Measurements from ENCODE around the gene CDK3.
"Not testable (repeated sequence)": the region's sequence is repeated elsewhere in the genome, so short reads cannot be mapped to it uniquely, and the experiment has no call there.

The CDK3 gene

DNA sequence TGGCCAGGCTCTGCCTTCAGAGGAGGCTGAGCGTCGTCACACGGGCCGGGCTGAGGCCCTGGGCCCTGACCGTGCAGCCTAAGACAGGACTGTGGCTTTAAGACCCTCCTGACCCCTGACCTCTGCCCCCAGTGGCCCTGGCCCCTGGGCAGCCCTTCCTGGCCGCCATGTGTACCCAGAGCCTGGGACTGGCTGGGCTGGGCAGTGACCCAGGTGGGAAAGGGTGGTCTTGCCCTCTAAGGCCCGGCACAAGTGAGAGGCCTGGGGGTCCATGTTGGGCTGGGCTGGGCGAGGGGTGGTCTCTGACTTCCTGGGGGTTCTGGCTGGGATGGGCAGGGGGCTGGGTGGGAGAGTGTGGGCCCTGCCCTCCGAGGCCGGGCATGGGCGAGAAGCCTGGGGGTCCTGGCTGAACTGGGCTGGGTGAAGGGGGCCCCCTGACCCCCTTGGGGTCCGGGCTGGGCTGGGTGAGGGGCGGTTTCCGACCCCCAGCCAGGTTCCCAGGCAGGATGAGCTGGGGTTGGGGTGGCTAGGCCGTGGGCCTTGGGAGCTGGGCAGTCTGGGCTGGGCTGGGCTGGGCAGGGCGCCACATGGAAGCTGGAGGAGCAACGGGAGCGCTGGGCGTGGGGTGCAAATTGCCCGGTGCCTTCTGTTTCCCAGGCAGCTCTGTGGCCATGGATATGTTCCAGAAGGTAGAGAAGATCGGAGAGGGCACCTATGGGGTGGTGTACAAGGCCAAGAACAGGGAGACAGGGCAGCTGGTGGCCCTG lies at the start of gene CDK3:
CDK3 (plus strand) TSS at position 101 of the 767 bp plus-strand sequence; CDS start at position 672, 571 bp downstream.
- peaks cover 0 to 19% (median 7%) of the 10 kb centered on the region in 5 donors for H3K36me3 ChIP-seq (ENCODE audit: control insufficient read depth in 5 of 5, insufficient read depth in 5 of 5, low read length in 5 of 5)
- H3K4me3 ChIP-seq (ENCODE audit: low read depth in 1 of 5, low read length in 5 of 5) = no peak within 1 kb of the TSS
- no peaks in the 10 kb centered on the region for H3K9me3 ChIP-seq (ENCODE audit: control insufficient read depth in 5 of 5, low read length in 5 of 5)
- H3K27ac ChIP-seq (ENCODE audit: low read depth, low read length) = peak within 1 kb of the TSS; percentile 37
- H3K4me1 ChIP-seq (ENCODE audit: control insufficient read depth in 5 of 5, insufficient read depth in 5 of 5, low read length in 5 of 5) = peaks cover 0 to 68% (median 51%) of the 10 kb centered on the region in 5 donors
- H3K27me3 ChIP-seq (ENCODE audit: control insufficient read depth in 5 of 5, insufficient read depth in 4 of 5, low read length in 5 of 5) = no peaks in the 10 kb centered on the region
- H3K9ac ChIP-seq (ENCODE audit: low read length in 5 of 5) = peak within 1 kb of the TSS in 2 of 5 donors; percentile 13 to 47

GRCh38 chr17:75950855-75951554 lies 49.6 kb upstream of the CDK3 start:
- Histone ChIP-seq H3K36me3 (ENCODE audit: control insufficient read depth in 5 of 5, insufficient read depth in 5 of 5, low read length in 5 of 5) (peaks cover 40 to 98% (median 77%) of the 10 kb centered on the region in 5 donors), H3K4me1 (ENCODE audit: control insufficient read depth in 5 of 5, insufficient read depth in 5 of 5, low read length in 5 of 5) (peaks cover 0 to 11% (median 8%) of the 10 kb centered on the region in 5 donors), H3K9ac (ENCODE audit: low read length in 5 of 5) (no peak overlapping the region), H3K9me3 (ENCODE audit: control insufficient read depth in 5 of 5, low read length in 5 of 5) (no peaks in the 10 kb centered on the region), H3K27ac (ENCODE audit: low read depth, low read length) (no peak overlapping the region), H3K27me3 (ENCODE audit: control insufficient read depth in 5 of 5, insufficient read depth in 4 of 5, low read length in 5 of 5) (no peaks in the 10 kb centered on the region), H3K4me3 (ENCODE audit: low read depth in 1 of 5, low read length in 5 of 5) (no peak overlapping the region)

DNA sequence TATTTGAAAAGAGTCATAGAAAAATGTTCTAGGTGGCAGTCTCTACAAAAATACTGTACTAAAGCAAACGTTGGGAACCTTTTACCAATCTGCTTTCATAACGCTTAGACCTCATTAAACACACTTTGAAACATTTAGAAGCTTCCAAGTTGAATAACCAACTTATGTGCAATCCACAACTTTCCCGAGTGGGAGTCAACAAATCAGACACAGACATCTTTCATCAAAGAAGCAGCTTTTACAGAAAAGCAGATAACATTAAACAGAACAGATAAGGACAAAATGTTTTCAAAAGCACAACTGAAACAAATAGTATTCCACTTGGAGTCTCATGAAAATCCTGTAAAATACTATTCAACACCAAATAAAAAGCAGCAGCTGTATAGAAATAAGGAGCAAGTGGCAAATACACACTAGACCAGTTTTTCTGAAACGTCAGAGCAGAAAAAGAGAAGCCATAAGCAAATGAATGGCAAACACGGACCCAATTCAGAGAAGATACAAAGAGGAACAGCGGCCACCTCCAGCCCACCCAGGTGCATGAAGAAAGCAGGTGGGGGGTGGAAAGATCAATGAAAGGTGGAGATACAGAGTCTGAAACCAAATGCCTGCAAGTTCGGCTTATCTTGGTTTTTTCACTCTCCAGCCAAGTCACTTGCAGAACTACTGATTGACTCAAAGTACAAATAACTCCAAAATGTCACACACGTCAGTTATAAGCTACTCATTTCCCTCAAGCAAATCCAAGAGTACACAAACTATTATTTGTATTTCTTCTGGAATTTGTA lies 41.4 kb upstream of the CDK3 start:
- no peaks in the 10 kb centered on the region for H3K9me3 ChIP-seq (ENCODE audit: control insufficient read depth in 5 of 5, low read length in 5 of 5)
- peaks cover 0 to 19% (median 9%) of the 10 kb centered on the region in 5 donors for H3K4me1 ChIP-seq (ENCODE audit: control insufficient read depth in 5 of 5, insufficient read depth in 5 of 5, low read length in 5 of 5)
- no peak overlapping the region for H3K9ac ChIP-seq (ENCODE audit: low read length in 5 of 5)
- peaks cover 12 to 39% (median 28%) of the 10 kb centered on the region in 5 donors for H3K36me3 ChIP-seq (ENCODE audit: control insufficient read depth in 5 of 5, insufficient read depth in 5 of 5, low read length in 5 of 5)
- H3K27ac ChIP-seq (ENCODE audit: low read depth, low read length) = peak overlapping the region; percentile 32
- H3K4me3 ChIP-seq (ENCODE audit: low read depth in 1 of 5, low read length in 5 of 5) = no peak overlapping the region
- no peaks in the 10 kb centered on the region for H3K27me3 ChIP-seq (ENCODE audit: control insufficient read depth in 5 of 5, insufficient read depth in 4 of 5, low read length in 5 of 5)

DNA sequence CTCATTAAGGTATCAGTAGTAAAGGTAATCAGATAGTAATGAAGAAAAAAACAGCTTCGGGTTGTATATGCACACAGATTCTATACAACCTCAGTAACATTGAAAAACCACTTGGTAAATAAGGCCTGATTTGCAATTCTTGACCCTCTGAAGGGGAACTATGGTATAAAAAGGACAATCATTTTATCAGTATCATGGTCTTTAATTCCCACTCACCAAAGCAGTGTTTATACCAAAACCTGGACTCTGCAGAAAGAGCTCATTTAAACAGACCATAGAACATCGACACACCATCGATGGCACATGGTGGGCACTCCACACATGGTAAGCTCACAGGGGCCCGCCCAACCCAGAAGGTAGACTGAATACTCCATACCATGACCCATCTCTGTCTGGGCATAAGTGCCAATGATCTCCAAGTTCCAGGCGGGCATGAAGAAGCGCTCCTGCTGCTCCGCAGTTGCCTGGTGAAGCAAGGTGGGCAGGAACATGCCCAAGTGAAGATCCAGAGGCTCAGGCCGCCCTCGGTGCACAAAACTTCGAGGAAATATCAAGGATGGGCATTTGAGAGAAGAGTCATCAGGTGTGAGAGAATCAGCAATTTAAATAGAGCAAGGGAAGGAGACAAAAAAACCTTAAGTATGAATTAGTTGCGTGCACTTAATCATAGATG lies 40.7 kb upstream of the CDK3 start:
- Histone ChIP-seq H3K9me3 (ENCODE audit: control insufficient read depth in 5 of 5, low read length in 5 of 5) (no peaks in the 10 kb centered on the region), H3K36me3 (ENCODE audit: control insufficient read depth in 5 of 5, insufficient read depth in 5 of 5, low read length in 5 of 5) (peaks cover 12 to 32% (median 25%) of the 10 kb centered on the region in 5 donors), H3K9ac (ENCODE audit: low read length in 5 of 5) (no peak overlapping the region)

GRCh38 chr17:75965468-75965867 lies 35.2 kb upstream of the CDK3 start:
- peaks cover 0 to 12% (median 6%) of the 10 kb centered on the region in 5 donors for H3K36me3 ChIP-seq (ENCODE audit: control insufficient read depth in 5 of 5, insufficient read depth in 5 of 5, low read length in 5 of 5)
- H3K27me3 ChIP-seq (ENCODE audit: control insufficient read depth in 5 of 5, insufficient read depth in 4 of 5, low read length in 5 of 5) = no peaks in the 10 kb centered on the region
- no peak overlapping the region for H3K4me3 ChIP-seq (ENCODE audit: low read depth in 1 of 5, low read length in 5 of 5)
- H3K27ac ChIP-seq (ENCODE audit: low read depth, low read length) = no peak overlapping the region
- no peak overlapping the region for H3K9ac ChIP-seq (ENCODE audit: low read length in 5 of 5)
- H3K4me1 ChIP-seq (ENCODE audit: control insufficient read depth in 5 of 5, insufficient read depth in 5 of 5, low read length in 5 of 5) = peaks cover 0 to 25% (median 21%) of the 10 kb centered on the region in 5 donors
- no peaks in the 10 kb centered on the region for H3K9me3 ChIP-seq (ENCODE audit: control insufficient read depth in 5 of 5, low read length in 5 of 5)

More for the DNA sequence above, 40.7 kb upstream of the CDK3 start:
- Histone ChIP-seq H3K27me3 (ENCODE audit: control insufficient read depth in 5 of 5, insufficient read depth in 4 of 5, low read length in 5 of 5) (no peaks in the 10 kb centered on the region), H3K27ac (ENCODE audit: low read depth, low read length) (peak overlapping the region; percentile 32), H3K4me1 (ENCODE audit: control insufficient read depth in 5 of 5, insufficient read depth in 5 of 5, low read length in 5 of 5) (peaks cover 0 to 24% (median 14%) of the 10 kb centered on the region in 5 donors), H3K4me3 (ENCODE audit: low read depth in 1 of 5, low read length in 5 of 5) (no peak overlapping the region)

GRCh38 chr17:75969044-75969443 lies 31.6 kb upstream of the CDK3 start:
- H3K27ac ChIP-seq (ENCODE audit: low read depth, low read length); H3K27me3 ChIP-seq (ENCODE audit: control insufficient read depth in 5 of 5, insufficient read depth in 4 of 5, low read length in 5 of 5); H3K9ac ChIP-seq (ENCODE audit: low read length in 5 of 5); H3K4me3 ChIP-seq (ENCODE audit: low read depth in 1 of 5, low read length in 5 of 5); H3K9me3 ChIP-seq (ENCODE audit: control insufficient read depth in 5 of 5, low read length in 5 of 5): not testable (repeated sequence)
- Histone ChIP-seq H3K4me1 (ENCODE audit: control insufficient read depth in 5 of 5, insufficient read depth in 5 of 5, low read length in 5 of 5) (peaks cover 0 to 26% (median 23%) of the 10 kb centered on the region in 5 donors), H3K36me3 (ENCODE audit: control insufficient read depth in 5 of 5, insufficient read depth in 5 of 5, low read length in 5 of 5) (peaks cover 11 to 25% (median 22%) of the 10 kb centered on the region in 5 donors)

DNA sequence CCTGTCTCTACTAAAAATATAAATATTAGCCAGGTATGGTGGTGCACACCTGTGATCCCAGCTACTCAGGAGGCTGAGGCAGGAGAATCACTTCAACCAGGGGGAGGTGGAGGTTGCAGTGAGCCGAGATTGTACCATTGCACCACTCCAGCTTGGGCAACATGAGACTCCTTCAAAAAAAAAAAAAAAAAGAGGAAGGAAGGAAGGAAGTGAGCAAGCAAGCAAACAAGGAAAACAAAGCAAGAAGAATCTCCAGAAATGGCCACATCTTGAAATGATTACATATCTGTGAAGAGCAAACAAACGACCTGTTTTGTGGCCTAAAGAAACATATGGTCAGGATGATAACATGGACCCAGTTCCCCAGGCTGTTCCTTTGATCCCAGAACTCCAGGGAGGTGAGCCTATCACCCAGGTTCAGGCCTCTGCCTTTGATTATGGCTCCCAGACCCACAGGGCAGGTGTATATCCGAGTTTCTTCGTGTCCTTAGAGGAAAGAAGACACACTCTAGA lies 30.6 kb upstream of the CDK3 start:
- peaks cover 11 to 25% (median 18%) of the 10 kb centered on the region in 5 donors for H3K36me3 ChIP-seq (ENCODE audit: control insufficient read depth in 5 of 5, insufficient read depth in 5 of 5, low read length in 5 of 5)
- H3K27ac ChIP-seq (ENCODE audit: low read depth, low read length) = peak overlapping the region; percentile 74
- H3K9me3 ChIP-seq (ENCODE audit: control insufficient read depth in 5 of 5, low read length in 5 of 5) = no peaks in the 10 kb centered on the region
- no peaks in the 10 kb centered on the region for H3K27me3 ChIP-seq (ENCODE audit: control insufficient read depth in 5 of 5, insufficient read depth in 4 of 5, low read length in 5 of 5)
- peak overlapping the region in 3 of 5 donors; percentile 17 to 66 (median 26) for H3K9ac ChIP-seq (ENCODE audit: low read length in 5 of 5)
- peaks cover 0 to 22% (median 17%) of the 10 kb centered on the region in 5 donors for H3K4me1 ChIP-seq (ENCODE audit: control insufficient read depth in 5 of 5, insufficient read depth in 5 of 5, low read length in 5 of 5)
- no peak overlapping the region for H3K4me3 ChIP-seq (ENCODE audit: low read depth in 1 of 5, low read length in 5 of 5)

GRCh38 chr17:75970626-75971025 lies 30.0 kb upstream of the CDK3 start:
- Histone ChIP-seq H3K4me1 (ENCODE audit: control insufficient read depth in 5 of 5, insufficient read depth in 5 of 5, low read length in 5 of 5) (peaks cover 0 to 28% (median 21%) of the 10 kb centered on the region in 5 donors), H3K27me3 (ENCODE audit: control insufficient read depth in 5 of 5, insufficient read depth in 4 of 5, low read length in 5 of 5) (no peaks in the 10 kb centered on the region), H3K9me3 (ENCODE audit: control insufficient read depth in 5 of 5, low read length in 5 of 5) (no peaks in the 10 kb centered on the region), H3K4me3 (ENCODE audit: low read depth in 1 of 5, low read length in 5 of 5) (no peak overlapping the region), H3K36me3 (ENCODE audit: control insufficient read depth in 5 of 5, insufficient read depth in 5 of 5, low read length in 5 of 5) (peaks cover 11 to 25% (median 18%) of the 10 kb centered on the region in 5 donors), H3K27ac (ENCODE audit: low read depth, low read length) (peak overlapping the region; percentile 74), H3K9ac (ENCODE audit: low read length in 5 of 5) (peak overlapping the region in 2 of 5 donors; percentile 17 to 66)

DNA sequence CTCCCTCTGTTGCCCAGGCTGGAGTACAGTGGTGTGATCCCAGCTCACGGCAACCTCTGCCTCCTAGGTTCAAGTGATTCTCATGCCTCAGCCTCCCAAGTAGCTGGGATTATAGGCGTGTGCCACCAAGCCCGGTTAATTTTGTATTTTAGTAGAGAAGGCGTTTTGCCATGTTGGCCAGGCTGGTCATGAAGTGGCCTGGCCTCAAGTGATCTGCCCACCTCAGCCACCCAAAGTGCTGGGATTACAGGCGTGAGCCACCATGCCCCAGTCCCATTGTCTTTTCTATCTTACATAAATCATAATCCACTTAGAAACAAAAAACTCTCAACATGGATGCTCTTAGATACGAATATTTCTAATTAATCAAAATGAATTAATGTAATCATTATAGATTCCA lies 25.5 kb upstream of the CDK3 start:
- H3K9ac ChIP-seq (ENCODE audit: low read length in 5 of 5) = peak overlapping the region in 1 of 5 donors; percentile 78
- peaks cover 1 to 52% (median 37%) of the 10 kb centered on the region in 5 donors for H3K4me1 ChIP-seq (ENCODE audit: control insufficient read depth in 5 of 5, insufficient read depth in 5 of 5, low read length in 5 of 5)
- H3K36me3 ChIP-seq (ENCODE audit: control insufficient read depth in 5 of 5, insufficient read depth in 5 of 5, low read length in 5 of 5) = peaks cover 9 to 25% (median 13%) of the 10 kb centered on the region in 5 donors
- peak overlapping the region; percentile 79 for H3K27ac ChIP-seq (ENCODE audit: low read depth, low read length)
- not testable (repeated sequence) for H3K4me3 ChIP-seq (ENCODE audit: low read depth in 1 of 5, low read length in 5 of 5); H3K9me3 ChIP-seq (ENCODE audit: control insufficient read depth in 5 of 5, low read length in 5 of 5); H3K27me3 ChIP-seq (ENCODE audit: control insufficient read depth in 5 of 5, insufficient read depth in 4 of 5, low read length in 5 of 5)

Data from subcutaneous abdominal adipose tissue (tissue), 5 donors.